ENCODE results near the gene FAM3A.

DNA sequence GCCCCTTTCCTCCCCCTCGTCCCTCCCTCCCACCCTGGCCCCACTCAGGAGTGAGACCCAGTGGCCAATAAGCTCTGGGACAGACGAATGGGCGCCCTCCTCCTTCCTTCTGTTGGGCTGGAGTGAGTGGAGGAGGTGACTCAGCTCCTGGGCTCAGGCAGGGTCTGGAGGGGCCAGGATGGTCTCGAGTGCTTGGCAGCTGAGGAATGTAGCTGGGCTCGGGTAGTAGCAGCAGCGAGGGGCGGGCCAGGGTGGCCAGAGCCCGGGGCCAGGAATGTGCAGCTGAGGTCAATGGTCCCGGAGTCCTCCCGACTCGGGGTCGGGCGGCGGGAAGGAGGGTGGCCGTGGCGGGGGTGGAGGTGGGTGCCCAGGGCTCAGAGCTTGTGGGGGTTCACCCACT, 15.6 kb upstream of the FAM3A start:
- TF ChIP-seq TAF1 (IDR thresholded peaks at IDR 0.05; ENCODE audit: borderline replicate concordance, low read depth, low read length) (no peak), YY1 (IDR thresholded peaks at IDR 0.05; ENCODE audit: low read depth) (no peak)
- TF ChIP-seq, protein P1, sequence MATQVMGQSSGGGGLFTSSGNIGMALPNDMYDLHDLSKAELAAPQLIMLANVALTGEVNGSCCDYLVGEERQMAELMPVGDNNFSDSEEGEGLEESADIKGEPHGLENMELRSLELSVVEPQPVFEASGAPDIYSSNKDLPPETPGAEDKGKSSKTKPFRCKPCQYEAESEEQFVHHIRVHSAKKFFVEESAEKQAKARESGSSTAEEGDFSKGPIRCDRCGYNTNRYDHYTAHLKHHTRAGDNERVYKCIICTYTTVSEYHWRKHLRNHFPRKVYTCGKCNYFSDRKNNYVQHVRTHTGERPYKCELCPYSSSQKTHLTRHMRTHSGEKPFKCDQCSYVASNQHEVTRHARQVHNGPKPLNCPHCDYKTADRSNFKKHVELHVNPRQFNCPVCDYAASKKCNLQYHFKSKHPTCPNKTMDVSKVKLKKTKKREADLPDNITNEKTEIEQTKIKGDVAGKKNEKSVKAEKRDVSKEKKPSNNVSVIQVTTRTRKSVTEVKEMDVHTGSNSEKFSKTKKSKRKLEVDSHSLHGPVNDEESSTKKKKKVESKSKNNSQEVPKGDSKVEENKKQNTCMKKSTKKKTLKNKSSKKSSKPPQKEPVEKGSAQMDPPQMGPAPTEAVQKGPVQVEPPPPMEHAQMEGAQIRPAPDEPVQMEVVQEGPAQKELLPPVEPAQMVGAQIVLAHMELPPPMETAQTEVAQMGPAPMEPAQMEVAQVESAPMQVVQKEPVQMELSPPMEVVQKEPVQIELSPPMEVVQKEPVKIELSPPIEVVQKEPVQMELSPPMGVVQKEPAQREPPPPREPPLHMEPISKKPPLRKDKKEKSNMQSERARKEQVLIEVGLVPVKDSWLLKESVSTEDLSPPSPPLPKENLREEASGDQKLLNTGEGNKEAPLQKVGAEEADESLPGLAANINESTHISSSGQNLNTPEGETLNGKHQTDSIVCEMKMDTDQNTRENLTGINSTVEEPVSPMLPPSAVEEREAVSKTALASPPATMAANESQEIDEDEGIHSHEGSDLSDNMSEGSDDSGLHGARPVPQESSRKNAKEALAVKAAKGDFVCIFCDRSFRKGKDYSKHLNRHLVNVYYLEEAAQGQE (IDR thresholded peaks at IDR 0.05; ENCODE audit: low read depth, low read length), result no peak

All from SK-N-SH (cell line).